WTC11 (cell line): ENCODE data around the gene C2orf92.

Experiments used
- RELA ChIP-seq: sonication (generic); formaldehyde crosslinking; IDR thresholded peaks from 2 replicates; pipeline ENCODE4 v1.8.1; 2022; ENCODE audit warnings: missing genetic modification reagents, mild to moderate bottlenecking, borderline replicate concordance
- SP1 ChIP-seq: sonication (generic); formaldehyde crosslinking; conservative IDR thresholded peaks from 2 replicates; pipeline ENCODE4 v1.8.1; 2022; ENCODE audit warnings: missing genetic modification reagents
- TF ChIP-seq, protein P1 (sequence below): fragments of 200-600 bp; IDR thresholded peaks from 2 replicates; pipeline ENCODE4 v1.8.0; 2022; ENCODE audit warnings: antibody characterized with exemption

DNA sequence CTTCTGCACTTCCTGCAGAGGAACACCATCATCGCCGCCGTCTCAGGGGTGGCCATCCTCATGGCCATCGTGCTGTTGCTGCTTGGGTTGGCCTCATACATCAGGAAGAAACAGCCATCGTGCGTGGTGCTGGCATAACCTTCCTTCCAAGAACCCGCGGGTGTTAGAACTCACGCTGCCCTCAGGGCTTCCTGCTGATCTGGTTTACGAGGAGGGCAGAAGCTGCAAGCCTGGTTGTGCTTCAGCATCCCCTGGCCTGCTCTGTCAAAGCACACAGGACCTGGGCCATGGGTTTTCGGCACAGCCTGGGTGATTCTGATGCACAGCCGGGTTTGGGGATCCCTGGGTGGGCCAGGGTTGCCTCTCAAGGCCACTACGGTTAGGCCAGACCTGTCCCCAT, 31.7 kb downstream of the C2orf92 start:
- TF ChIP-seq, protein P1, sequence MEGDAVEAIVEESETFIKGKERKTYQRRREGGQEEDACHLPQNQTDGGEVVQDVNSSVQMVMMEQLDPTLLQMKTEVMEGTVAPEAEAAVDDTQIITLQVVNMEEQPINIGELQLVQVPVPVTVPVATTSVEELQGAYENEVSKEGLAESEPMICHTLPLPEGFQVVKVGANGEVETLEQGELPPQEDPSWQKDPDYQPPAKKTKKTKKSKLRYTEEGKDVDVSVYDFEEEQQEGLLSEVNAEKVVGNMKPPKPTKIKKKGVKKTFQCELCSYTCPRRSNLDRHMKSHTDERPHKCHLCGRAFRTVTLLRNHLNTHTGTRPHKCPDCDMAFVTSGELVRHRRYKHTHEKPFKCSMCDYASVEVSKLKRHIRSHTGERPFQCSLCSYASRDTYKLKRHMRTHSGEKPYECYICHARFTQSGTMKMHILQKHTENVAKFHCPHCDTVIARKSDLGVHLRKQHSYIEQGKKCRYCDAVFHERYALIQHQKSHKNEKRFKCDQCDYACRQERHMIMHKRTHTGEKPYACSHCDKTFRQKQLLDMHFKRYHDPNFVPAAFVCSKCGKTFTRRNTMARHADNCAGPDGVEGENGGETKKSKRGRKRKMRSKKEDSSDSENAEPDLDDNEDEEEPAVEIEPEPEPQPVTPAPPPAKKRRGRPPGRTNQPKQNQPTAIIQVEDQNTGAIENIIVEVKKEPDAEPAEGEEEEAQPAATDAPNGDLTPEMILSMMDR, result no peak
- TF ChIP-seq SP1 (CRISPR knock-in tag) (no peak), RELA (CRISPR knock-in tag) (no peak)
